Measurements from ENCODE around the gene EXOC3L1.

EXOC3L1 gene

GRCh38 chr16:67201411-67202345 lies 11.7 kb upstream of the EXOC3L1 start:
- no peak for DNase-seq (ENCODE audit: low read depth)
- TF ChIP-seq CTCF (conservative IDR thresholded peaks at IDR 0.05; ENCODE audit: control insufficient read depth, insufficient read depth, low read depth, low read length) = no peak
- no peak overlapping the region for H3K4me3 ChIP-seq (ENCODE audit: control insufficient read depth, low read depth, low read length)

DNA sequence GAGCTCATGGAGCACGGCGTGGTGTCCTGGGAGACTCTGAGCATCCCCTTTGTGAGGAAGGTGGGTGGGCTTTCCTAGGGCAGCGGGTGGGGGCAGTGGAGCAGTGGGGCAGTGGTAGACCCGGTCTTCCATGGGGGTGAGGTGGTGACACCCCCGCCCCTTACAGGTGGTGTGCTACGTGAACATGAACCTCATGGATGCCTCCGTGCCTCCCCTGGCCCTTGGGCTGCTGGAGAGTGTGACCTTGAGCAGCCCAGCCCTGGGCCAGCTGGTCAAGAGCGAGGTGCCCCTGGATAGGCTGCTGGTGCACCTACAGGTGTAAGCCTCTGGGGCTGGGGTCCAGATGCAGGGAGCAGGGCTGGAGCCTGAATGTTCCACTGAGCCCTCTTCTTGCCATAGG lies 10.6 kb upstream of the EXOC3L1 start:
- DNase-seq (ENCODE audit: low read depth) = no peak
- H3K4me3 ChIP-seq (ENCODE audit: control insufficient read depth, low read depth, low read length) = no peak overlapping the region
- no peak for TF ChIP-seq CTCF (conservative IDR thresholded peaks at IDR 0.05; ENCODE audit: control insufficient read depth, insufficient read depth, low read depth, low read length)

DNA sequence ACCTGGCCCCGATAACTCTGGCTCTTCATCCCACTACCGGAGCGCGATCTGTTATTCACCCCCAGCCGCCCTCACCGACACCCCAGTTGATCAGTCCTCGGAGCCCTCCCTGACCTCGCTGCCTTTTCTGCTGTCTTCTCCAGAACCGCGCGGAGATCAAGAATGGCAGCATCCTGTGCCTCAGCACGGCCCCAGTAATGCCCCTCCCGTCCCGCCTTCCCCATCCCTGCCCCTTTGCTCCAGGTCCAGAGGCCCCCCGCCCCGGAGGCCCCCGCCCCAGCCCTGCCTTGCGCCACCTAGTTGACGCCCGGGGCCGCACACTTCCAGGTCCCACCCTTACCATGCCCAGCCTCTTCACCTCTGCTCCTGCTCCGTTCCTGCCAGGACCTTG lies 9.9 kb upstream of the EXOC3L1 start:
- DNase-seq (ENCODE audit: low read depth) = no peak
- no peak overlapping the region for H3K4me3 ChIP-seq (ENCODE audit: control insufficient read depth, low read depth, low read length)
- no peak for TF ChIP-seq CTCF (conservative IDR thresholded peaks at IDR 0.05; ENCODE audit: control insufficient read depth, insufficient read depth, low read depth, low read length)

DNA sequence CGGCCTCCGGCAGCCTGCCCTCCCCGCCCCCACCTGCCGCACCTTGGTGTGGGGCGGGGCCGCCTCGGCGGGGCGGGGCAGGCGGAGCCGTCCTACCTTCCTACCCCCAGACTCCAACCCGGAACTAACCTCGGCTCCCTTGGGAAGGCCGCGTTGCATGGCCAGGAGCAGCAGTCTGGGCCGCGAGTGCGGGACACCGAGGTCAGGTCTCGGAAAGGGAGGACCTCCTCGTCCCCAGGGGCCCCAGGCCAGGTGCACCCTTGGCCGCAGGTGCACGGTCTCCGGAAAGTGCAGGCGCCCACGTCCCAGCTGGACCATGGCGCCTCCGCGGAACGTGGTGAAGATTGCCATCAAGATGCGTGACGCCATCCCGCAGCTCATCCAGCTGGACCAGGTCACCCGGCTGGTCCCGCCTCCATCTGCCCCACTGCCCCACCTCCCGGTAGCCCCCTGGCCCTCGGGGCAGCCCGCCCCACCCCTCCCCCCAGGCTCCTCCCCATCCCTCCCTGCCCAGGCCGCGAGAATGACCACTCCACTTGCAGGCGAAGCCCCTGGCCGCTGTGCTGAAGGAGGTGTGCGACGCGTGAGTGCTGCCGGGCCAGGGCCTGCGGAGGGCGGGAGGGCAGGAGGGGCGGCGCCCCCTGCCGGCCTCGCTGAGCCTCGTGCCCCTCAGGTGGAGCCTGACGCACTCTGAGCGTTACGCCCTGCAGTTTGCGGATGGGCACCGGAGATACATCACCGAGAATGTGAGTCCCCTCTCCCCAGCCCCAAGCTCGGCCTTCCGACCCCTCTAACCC lies 9.3 kb upstream of the EXOC3L1 start, which contains the start of gene ELMO3:
Gene ELMO3 (plus strand): TSS at position 121 of the 797 bp plus-strand sequence. CDS start 196 bp downstream, at position 317.
- DNase-seq (ENCODE audit: low read depth) = no peak
- peak; percentile 32 for TF ChIP-seq CTCF (conservative IDR thresholded peaks at IDR 0.05; ENCODE audit: control insufficient read depth, insufficient read depth, low read depth, low read length)
- no peak within 1 kb of the TSS for H3K4me3 ChIP-seq (ENCODE audit: control insufficient read depth, low read depth, low read length)

DNA sequence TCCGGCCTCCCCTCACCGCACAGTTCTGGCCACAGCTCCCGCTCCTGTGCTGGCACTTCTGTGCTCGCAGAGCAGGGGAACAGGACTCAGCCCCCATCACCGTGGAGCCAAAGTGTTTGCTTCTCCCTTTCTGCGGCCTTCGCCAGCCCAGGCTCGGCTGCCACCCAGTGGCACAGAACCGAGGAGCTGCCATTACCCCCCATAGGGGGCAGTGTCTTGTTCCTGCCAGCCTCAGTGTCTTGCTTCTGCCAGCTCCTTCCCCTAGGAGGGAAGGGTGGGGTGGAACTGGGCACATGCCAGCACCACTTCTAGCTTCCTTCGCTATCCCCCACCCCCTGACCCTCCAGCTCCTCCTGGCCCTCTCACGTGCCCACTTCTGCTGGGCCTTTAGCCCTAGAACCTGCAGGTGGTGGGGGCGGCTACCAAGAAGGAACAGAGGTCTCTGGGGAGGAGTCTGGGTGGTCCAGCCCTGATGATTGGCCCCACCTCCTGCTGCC lies 8.3 kb upstream of the EXOC3L1 start:
- peak; percentile 71 for TF ChIP-seq CTCF (conservative IDR thresholded peaks at IDR 0.05; ENCODE audit: control insufficient read depth, insufficient read depth, low read depth, low read length)
- peak; percentile 51 for DNase-seq (ENCODE audit: low read depth)
- no peak overlapping the region for H3K4me3 ChIP-seq (ENCODE audit: control insufficient read depth, low read depth, low read length)

DNA sequence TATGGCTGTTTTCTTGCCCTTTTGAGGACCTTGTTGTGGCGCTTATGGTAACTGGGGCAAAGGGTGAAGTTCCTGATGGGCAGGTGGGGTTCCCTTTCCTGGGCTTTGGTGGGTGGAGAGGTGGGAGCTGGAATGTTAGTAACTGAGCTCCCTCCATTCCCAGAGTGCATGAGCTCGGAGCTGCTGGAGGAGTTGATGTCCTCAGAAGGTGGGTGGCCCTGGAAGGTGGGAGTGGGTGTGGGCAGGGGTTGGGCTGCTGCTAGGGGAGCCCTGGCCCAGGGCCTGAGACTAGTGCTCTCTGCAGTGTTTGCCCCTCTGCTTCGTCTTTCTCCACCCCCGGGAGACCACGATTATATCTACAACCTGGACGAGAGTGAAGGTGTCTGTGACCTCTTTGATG lies 7.8 kb upstream of the EXOC3L1 start:
- no peak for TF ChIP-seq CTCF (conservative IDR thresholded peaks at IDR 0.05; ENCODE audit: control insufficient read depth, insufficient read depth, low read depth, low read length)
- H3K4me3 ChIP-seq (ENCODE audit: control insufficient read depth, low read depth, low read length) = no peak overlapping the region
- DNase-seq (ENCODE audit: low read depth) = no peak
